ENCODE results near the gene TRAIP.
"Not testable (repeated sequence)": the region's sequence is repeated elsewhere in the genome, so short reads cannot be mapped to it uniquely, and the experiment has no call there.

The TRAIP gene

GRCh38 chr3:49787536-49787935, 68.8 kb downstream of the TRAIP start:
- no peak for DNase-seq

- DNase-seq: no peak
Observed at GRCh38 chr3:49787182-49787464, 69.2 kb downstream of the TRAIP start.

- DNase-seq: peak; percentile 98
Observed at GRCh38 chr3:49786357-49787181, 69.8 kb downstream of the TRAIP start, which contains the start of gene IP6K1. IP6K1 (minus strand) TSS chr3:49786542; CDS start chr3:49748040, 38,502 bp downstream.

GRCh38 chr3:49785565-49786356, 70.6 kb downstream of the TRAIP start:
- DNase-seq: no peak

GRCh38 chr3:49782277-49782676, 74.1 kb downstream of the TRAIP start:
- DNase-seq: not testable (repeated sequence)

- no peak for DNase-seq
Observed at GRCh38 chr3:49781415-49782199, 74.8 kb downstream of the TRAIP start.

GRCh38 chr3:49780975-49781365, 75.4 kb downstream of the TRAIP start:
- DNase-seq: not testable (repeated sequence)

GRCh38 chr3:49780080-49780974, 76.0 kb downstream of the TRAIP start:
- no peak for DNase-seq

GRCh38 chr3:49779358-49780079, 76.8 kb downstream of the TRAIP start:
- DNase-seq: no peak
